ENCODE measurements around the gene CKS2. TPM values are rescaled to one million over a fixed set of nuclear protein-coding genes. Genes with fewer than 3 reads are reported as not detected.
"Not testable (repeated sequence)": the region's sequence is repeated elsewhere in the genome, so short reads cannot be mapped to it uniquely, and the experiment has no call there.

The CKS2 gene
- total and polyA plus RNA-seq, 10 donors, result 9.2 to 142 (median 20.3) TPM

DNA sequence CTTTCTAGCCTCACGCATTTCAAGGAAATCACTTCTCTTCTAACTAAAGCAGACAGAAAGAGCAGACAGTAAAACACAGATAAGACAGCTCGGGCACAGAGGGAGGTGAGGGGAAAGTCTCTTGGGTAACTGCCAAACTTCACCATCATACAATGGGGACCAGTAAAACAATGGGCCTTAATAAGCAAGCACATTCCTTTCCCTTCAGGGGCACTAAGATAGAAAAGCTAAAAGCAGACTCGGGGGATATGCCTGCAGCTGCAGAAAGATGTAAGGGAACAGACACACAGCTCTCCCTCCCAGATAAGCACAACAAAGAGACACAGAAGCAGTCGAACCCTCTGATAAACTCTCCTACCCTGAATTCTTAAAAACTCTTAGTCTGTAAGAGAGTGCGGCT, 15.6 kb upstream of the CKS2 start:
- no peaks in the 10 kb centered on the region for H3K4me1 ChIP-seq
- H3K27me3 ChIP-seq (replicated peaks in 1 of 7), result no peaks in the 10 kb centered on the region
- H3K27ac ChIP-seq, result no peak overlapping the region
- peaks cover 0 to 11% (median 9%) of the 10 kb centered on the region in 8 donors for H3K9me3 ChIP-seq
- no peaks in the 10 kb centered on the region for H3K36me3 ChIP-seq
- WGBS, 5 donors, result 69 to 77% (median 76%) methylated on average over 5 of the region's 5 CpGs
- intact Hi-C loops (cut with DNase I; ENCODE audit: low total_unique reads), result no loop called here
- DNase-seq, result no peak
- TF ChIP-seq POLR2A (IDR thresholded peaks at IDR 0.05) (no peak), POLR2AphosphoS5 (IDR thresholded peaks at IDR 0.05) (no peak)
- TF ChIP-seq, protein P1, sequence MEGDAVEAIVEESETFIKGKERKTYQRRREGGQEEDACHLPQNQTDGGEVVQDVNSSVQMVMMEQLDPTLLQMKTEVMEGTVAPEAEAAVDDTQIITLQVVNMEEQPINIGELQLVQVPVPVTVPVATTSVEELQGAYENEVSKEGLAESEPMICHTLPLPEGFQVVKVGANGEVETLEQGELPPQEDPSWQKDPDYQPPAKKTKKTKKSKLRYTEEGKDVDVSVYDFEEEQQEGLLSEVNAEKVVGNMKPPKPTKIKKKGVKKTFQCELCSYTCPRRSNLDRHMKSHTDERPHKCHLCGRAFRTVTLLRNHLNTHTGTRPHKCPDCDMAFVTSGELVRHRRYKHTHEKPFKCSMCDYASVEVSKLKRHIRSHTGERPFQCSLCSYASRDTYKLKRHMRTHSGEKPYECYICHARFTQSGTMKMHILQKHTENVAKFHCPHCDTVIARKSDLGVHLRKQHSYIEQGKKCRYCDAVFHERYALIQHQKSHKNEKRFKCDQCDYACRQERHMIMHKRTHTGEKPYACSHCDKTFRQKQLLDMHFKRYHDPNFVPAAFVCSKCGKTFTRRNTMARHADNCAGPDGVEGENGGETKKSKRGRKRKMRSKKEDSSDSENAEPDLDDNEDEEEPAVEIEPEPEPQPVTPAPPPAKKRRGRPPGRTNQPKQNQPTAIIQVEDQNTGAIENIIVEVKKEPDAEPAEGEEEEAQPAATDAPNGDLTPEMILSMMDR (IDR thresholded peaks at IDR 0.05 in 8 of 11, conservative IDR thresholded peaks at IDR 0.05 in 3 of 11), result no peak
- H3K4me3 ChIP-seq, result no peak overlapping the region

DNA sequence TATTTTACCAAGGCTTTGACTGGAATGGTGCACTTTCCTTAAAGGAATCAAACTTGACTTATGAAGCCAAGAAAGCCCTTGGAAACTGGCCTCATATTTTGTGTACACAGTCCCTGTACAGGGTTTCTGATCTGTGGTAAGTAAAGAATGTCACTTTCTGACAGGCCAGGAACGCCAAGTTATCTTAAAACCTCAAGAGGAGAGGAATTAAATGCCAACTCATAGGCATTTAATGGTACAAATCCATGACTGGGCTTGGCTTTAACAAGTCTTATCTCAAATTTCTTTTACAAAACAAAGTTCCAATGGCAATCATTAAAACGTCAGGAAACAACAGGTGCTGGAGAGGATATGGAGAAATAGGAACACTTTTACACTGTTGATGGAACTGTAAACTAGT, 9.0 kb upstream of the CKS2 start:
- intact Hi-C loops (cut with DNase I; ENCODE audit: low total_unique reads); H3K9me3 ChIP-seq; H3K4me1 ChIP-seq; H3K27me3 ChIP-seq (replicated peaks in 1 of 7); H3K27ac ChIP-seq; DNase-seq; H3K36me3 ChIP-seq; H3K4me3 ChIP-seq: not testable (repeated sequence)
- WGBS, 5 donors, result 72 to 98% (median 88%) methylated on average over 2 of the region's 2 CpGs

DNA sequence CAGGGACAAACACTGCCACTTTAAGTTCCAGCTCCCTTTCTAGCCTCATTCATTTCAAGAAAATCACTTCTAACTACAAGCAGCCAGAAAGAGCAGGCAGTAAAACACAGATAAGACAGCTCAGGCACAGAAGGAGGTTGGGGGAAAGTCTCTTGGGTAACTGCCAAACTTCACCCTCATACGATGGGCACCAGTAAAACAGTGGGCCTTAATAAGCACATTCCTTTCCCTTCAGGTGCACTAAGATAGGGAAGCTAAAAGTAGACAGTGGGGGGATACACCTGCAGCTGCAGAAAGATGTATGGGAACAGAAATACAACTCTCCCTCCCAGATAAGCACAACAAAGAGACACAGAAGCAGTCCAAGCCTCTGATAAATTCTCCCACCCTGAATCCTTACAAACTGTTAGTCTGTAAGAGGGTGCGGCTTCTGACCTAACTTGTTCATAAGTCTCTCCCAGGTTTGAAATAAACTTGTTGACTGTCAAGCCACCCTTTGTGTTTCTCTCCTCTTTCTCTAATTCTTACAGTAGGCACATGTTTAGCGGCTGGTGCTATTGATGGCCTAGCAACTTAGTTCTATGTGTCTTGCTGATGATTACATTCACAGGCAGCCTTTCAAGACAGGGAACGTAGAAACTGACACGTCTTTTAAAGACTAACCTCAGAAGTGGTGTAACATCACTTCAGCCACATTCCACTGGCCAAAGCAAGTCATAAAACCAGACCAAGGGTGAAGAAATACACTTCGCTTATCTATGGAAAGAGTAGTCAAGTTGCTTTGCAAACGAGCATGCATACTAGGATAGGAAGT, 6.8 kb upstream of the CKS2 start:
- intact Hi-C loops (cut with DNase I; ENCODE audit: low total_unique reads), result no loop called here
- DNase-seq, result no peak
- no peak overlapping the region for H3K4me3 ChIP-seq
- no peaks in the 10 kb centered on the region for H3K27me3 ChIP-seq (replicated peaks in 1 of 7)
- H3K9me3 ChIP-seq, result no peaks in the 10 kb centered on the region
- peaks cover 0 to 16% (median 1%) of the 10 kb centered on the region in 6 donors for H3K4me1 ChIP-seq
- TF ChIP-seq, protein P1 (IDR thresholded peaks at IDR 0.05 in 8 of 11, conservative IDR thresholded peaks at IDR 0.05 in 3 of 11), result no peak
- TF ChIP-seq POLR2AphosphoS5 (IDR thresholded peaks at IDR 0.05), result no peak
- TF ChIP-seq POLR2A (IDR thresholded peaks at IDR 0.05), result no peak
- 59 to 76% (median 71%) methylated on average over 7 of the region's 7 CpGs for WGBS, 5 donors
- H3K27ac ChIP-seq, result no peak overlapping the region
- no peaks in the 10 kb centered on the region for H3K36me3 ChIP-seq

DNA sequence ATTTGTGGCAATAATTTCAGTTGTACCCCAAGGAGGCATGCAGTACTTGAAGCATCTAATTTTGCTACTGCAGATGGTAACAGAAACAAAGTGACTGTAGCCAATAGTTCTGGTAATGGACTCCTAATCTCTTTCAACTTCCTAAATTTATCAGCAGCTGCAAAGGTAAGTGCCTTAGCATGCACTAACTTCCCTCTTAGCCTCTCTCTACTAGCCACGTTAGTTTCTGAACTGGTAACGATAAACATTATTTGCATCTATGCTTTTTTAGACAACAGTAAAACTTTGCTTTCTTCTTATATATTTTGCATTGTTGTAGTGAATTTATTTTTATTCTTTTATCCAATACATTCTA, 6.2 kb upstream of the CKS2 start:
- TF ChIP-seq POLR2AphosphoS5 (IDR thresholded peaks at IDR 0.05), result no peak
- TF ChIP-seq, protein P1 (IDR thresholded peaks at IDR 0.05 in 8 of 11, conservative IDR thresholded peaks at IDR 0.05 in 3 of 11), result no peak
- no peak for TF ChIP-seq POLR2A (IDR thresholded peaks at IDR 0.05)
- 48 to 70% (median 50%) methylated on average over 2 of the region's 2 CpGs for WGBS, 5 donors

More for the DNA sequence above, 6.2 kb upstream of the CKS2 start:
- Histone ChIP-seq H3K9me3 (no peaks in the 10 kb centered on the region), H3K27me3 (replicated peaks in 1 of 7) (no peaks in the 10 kb centered on the region), H3K36me3 (no peaks in the 10 kb centered on the region), H3K27ac (no peak overlapping the region), H3K4me3 (no peak overlapping the region), H3K4me1 (peaks cover 0 to 22% (median 7%) of the 10 kb centered on the region in 6 donors)
- no peak for DNase-seq
- intact Hi-C loops (cut with DNase I; ENCODE audit: low total_unique reads), result no loop called here

Data from spleen (tissue), 11 donors.